A673 (cell line): ENCODE measurements around the gene CCKAR. TPM values are rescaled to one million over a fixed set of nuclear protein-coding genes. Genes with fewer than 3 reads are reported as not detected.
A peak's percentile ranks its signal among the peaks of the same experiment; 100 is the strongest.

Experiments used
- BruUV-seq: library from RNA; stranded (reverse); fragments of 400-500 nt; replicated peaks from 2 replicates; lab custom pipeline; 2021; lab: Mats Ljungman, UMichigan
- CTCF ChIA-PET: fragments of 300-600 bp; sonication (Branson Sonifier 250); formaldehyde crosslinking; loops from one replicate; lab custom pipeline; 2022; ENCODE audit warnings: antibody characterized with exemption; lab: Charles Lee
- POLR2A ChIA-PET: fragments of 300-600 bp; sonication (Branson Sonifier 250); formaldehyde crosslinking; loops from one replicate; lab custom pipeline; 2022; ENCODE audit warnings: antibody characterized with exemption; ENCODE audit not compliant: low non-redundant PET; lab: Charles Lee
- DNase-seq: peaks from one replicate; pipeline ENCODE4 v3.0.0-alpha.2; 2015; ENCODE audit warnings: low spot score
- H3K27ac ChIP-seq: fragments of 200-600 bp; sonication (generic); 2 replicates; pipeline ENCODE4 v1.5.1; 2016; ENCODE audit warnings: mixed run types, low read depth, mild to moderate bottlenecking, mixed read lengths, antibody characterized with exemption, low read length; ENCODE audit not compliant: poor library complexity, severe bottlenecking
- H3K27me3 ChIP-seq: fragments of 200-600 bp; sonication (generic); replicated peaks from 2 replicates; pipeline ENCODE4 v1.6.1; 2017; ENCODE audit warnings: mixed run types, low read depth, mild to moderate bottlenecking, mixed read lengths, antibody characterized with exemption, low read length; ENCODE audit not compliant: insufficient read depth, poor library complexity
- H3K36me3 ChIP-seq: fragments of 200-600 bp; sonication (generic); 2 replicates; pipeline ENCODE4 v1.6.1; 2016; ENCODE audit warnings: mixed run types, mild to moderate bottlenecking, mixed read lengths, antibody characterized with exemption, low read length; ENCODE audit not compliant: insufficient read depth, poor library complexity, severe bottlenecking
- H3K4me1 ChIP-seq: fragments of 200-600 bp; sonication (generic); 2 replicates; pipeline ENCODE4 v1.6.1; 2017; ENCODE audit warnings: mixed run types, mild to moderate bottlenecking, mixed read lengths, antibody characterized with exemption, low read length; ENCODE audit not compliant: insufficient read depth, poor library complexity, severe bottlenecking
- H3K4me3 ChIP-seq: fragments of 200-600 bp; sonication (generic); 2 replicates; pipeline ENCODE4 v1.5.1; 2016; ENCODE audit warnings: low read depth, mixed run types, mild to moderate bottlenecking, mixed read lengths, low read length; ENCODE audit not compliant: poor library complexity, severe bottlenecking
- H3K9me3 ChIP-seq: fragments of 200-600 bp; sonication (generic); 2 replicates; pipeline ENCODE4 v1.6.1; 2016; ENCODE audit warnings: mixed run types, low read depth, mild to moderate bottlenecking, mixed read lengths, antibody characterized with exemption, low read length; ENCODE audit not compliant: poor library complexity, severe bottlenecking
- EZH2 ChIP-seq: fragments of 200-600 bp; sonication (generic); IDR thresholded peaks from 2 replicates; pipeline ENCODE4 v1.6.1; 2017; ENCODE audit warnings: borderline replicate concordance, low read depth, mild to moderate bottlenecking, mixed read lengths, antibody characterized with exemption, low read length; ENCODE audit not compliant: poor library complexity, severe bottlenecking
- intact Hi-C: fragments of 100-400 bp; cut with micrococcal nuclease; formaldehyde crosslinking; loops from one replicate; pipeline ENCODE4 v1.10.0; 2022; ENCODE audit not compliant: unreplicated experiment
- total RNA-seq: library from RNA; stranded (reverse); gene quantifications from 2 replicates; pipeline ENCODE4 v1.2.3, GENCODE V29; 2021
- TF ChIP-seq, protein P1 (sequence below): fragments of 300-800, 200-600 bp; sonication (generic); conservative IDR thresholded peaks from 2 replicates; pipeline ENCODE4 v1.5.1; 2017; ENCODE audit warnings: low read depth, mild to moderate bottlenecking, antibody characterized with exemption, low read length, moderate library complexity, mixed read lengths

Gene CCKAR
- total RNA-seq, 1 experiment from 2014 or later, result not detected

- no peaks in the 10 kb centered on the region for H3K36me3 ChIP-seq
- intact Hi-C loops, result no loop called here
- H3K4me3 ChIP-seq, result no peak overlapping the region
- H3K9me3 ChIP-seq, result no peaks in the 10 kb centered on the region
- ChIA-PET CTCF (no interaction called here), POLR2A (no interaction called here)
- TF ChIP-seq, protein P1, sequence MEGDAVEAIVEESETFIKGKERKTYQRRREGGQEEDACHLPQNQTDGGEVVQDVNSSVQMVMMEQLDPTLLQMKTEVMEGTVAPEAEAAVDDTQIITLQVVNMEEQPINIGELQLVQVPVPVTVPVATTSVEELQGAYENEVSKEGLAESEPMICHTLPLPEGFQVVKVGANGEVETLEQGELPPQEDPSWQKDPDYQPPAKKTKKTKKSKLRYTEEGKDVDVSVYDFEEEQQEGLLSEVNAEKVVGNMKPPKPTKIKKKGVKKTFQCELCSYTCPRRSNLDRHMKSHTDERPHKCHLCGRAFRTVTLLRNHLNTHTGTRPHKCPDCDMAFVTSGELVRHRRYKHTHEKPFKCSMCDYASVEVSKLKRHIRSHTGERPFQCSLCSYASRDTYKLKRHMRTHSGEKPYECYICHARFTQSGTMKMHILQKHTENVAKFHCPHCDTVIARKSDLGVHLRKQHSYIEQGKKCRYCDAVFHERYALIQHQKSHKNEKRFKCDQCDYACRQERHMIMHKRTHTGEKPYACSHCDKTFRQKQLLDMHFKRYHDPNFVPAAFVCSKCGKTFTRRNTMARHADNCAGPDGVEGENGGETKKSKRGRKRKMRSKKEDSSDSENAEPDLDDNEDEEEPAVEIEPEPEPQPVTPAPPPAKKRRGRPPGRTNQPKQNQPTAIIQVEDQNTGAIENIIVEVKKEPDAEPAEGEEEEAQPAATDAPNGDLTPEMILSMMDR, result no peak
- TF ChIP-seq EZH2, result no peak
- no peak overlapping the region for H3K27ac ChIP-seq
- no peaks in the 10 kb centered on the region for H3K4me1 ChIP-seq
- no TSS peak for BruUV-seq
- DNase-seq, result no peak
- no peaks in the 10 kb centered on the region for H3K27me3 ChIP-seq
Observed at GRCh38 chr4:26525136-26525770, 35.0 kb upstream of the CCKAR start.

- ChIA-PET CTCF (no interaction called here), POLR2A (no interaction called here)
- no peaks in the 10 kb centered on the region for H3K4me1 ChIP-seq
- no peak overlapping the region for H3K27ac ChIP-seq
- no peak for TF ChIP-seq EZH2
- TF ChIP-seq, protein P1, result no peak
- no peaks in the 10 kb centered on the region for H3K27me3 ChIP-seq
- no TSS peak for BruUV-seq
- no peak overlapping the region for H3K4me3 ChIP-seq
- H3K36me3 ChIP-seq, result no peaks in the 10 kb centered on the region
- no peak for DNase-seq
- intact Hi-C loops, result no loop called here
- H3K9me3 ChIP-seq, result no peaks in the 10 kb centered on the region
Observed at GRCh38 chr4:26524011-26524410, 33.7 kb upstream of the CCKAR start.

- BruUV-seq, result no TSS peak
- TF ChIP-seq EZH2, result no peak
- TF ChIP-seq, protein P1, result no peak
- intact Hi-C loops, result no loop called here
- H3K4me1 ChIP-seq, result no peaks in the 10 kb centered on the region
- H3K36me3 ChIP-seq, result no peaks in the 10 kb centered on the region
- H3K27ac ChIP-seq, result no peak overlapping the region
- DNase-seq, result peak; percentile 16
- CTCF ChIA-PET, result no interaction called here
- no peak overlapping the region for H3K4me3 ChIP-seq
- no peaks in the 10 kb centered on the region for H3K27me3 ChIP-seq
- no peaks in the 10 kb centered on the region for H3K9me3 ChIP-seq
- POLR2A ChIA-PET, result no interaction called here
Observed at GRCh38 chr4:26522478-26522877, 32.2 kb upstream of the CCKAR start.
